Naive thymus-derived CD4-positive, alpha-beta T cell (primary cell): ENCODE results near the gene EPB41L3. TPM values are rescaled to one million over a fixed set of nuclear protein-coding genes. Genes with fewer than 3 reads are reported as not detected.

Source experiments
- ATAC-seq: fragments of 150-1000 bp; cut with Tn5 transposase; 2 replicates; pipeline ENCODE4 v1.10.0; 2021; ENCODE audit warnings: mild to moderate bottlenecking, moderate library complexity
- CTCF ChIA-PET: fragments of 350-600 bp; sonication (Branson Sonifier 250); formaldehyde crosslinking; loops from one replicate; lab custom pipeline; 2021; ENCODE audit warnings: antibody characterized with exemption; lab: Charles Lee
- POLR2A ChIA-PET: fragments of 350-600 bp; sonication (Branson Sonifier 250); formaldehyde crosslinking; loops from one replicate; lab custom pipeline; 2021; ENCODE audit warnings: antibody characterized with exemption, inconsistent platforms; lab: Charles Lee
- DNase-seq, 9 donors: peaks; one replicate each; pipeline versions ENCODE4 v3.0.0 to v3.0.0-alpha.2; 2020 to 2022; ENCODE audit warnings: mixed read lengths in 1 of 9
- H3K27ac ChIP-seq: one replicate; pipeline ENCODE4 v1.7.0; 2013; ENCODE audit warnings: mild to moderate bottlenecking, low read depth, low read length, moderate library complexity
- H3K27me3 ChIP-seq, 2 donors: one replicate each; pipeline ENCODE4 v1.7.0; 2013; ENCODE audit warnings: low read length in 2 of 2, mild to moderate bottlenecking in 2 of 2, moderate library complexity in 2 of 2; ENCODE audit not compliant: control insufficient read depth in 2 of 2, insufficient read depth in 2 of 2
- H3K36me3 ChIP-seq, 3 experiments: 1 replicate in 2 of 3; 2 replicates in 1 of 3; pipeline ENCODE4 v1.7.0; 2013; ENCODE audit warnings: low read length in 3 of 3, mild to moderate bottlenecking in 3 of 3, moderate library complexity in 1 of 3; ENCODE audit not compliant: insufficient read depth in 3 of 3, control insufficient read depth in 2 of 3
- H3K4me1 ChIP-seq, 2 donors: one replicate each; pipeline ENCODE4 v1.7.0; 2013; ENCODE audit warnings: low read length in 2 of 2, mild to moderate bottlenecking in 2 of 2, moderate library complexity in 1 of 2; ENCODE audit not compliant: control insufficient read depth in 2 of 2, insufficient read depth in 2 of 2
- H3K4me3 ChIP-seq: 2 replicates; pipeline ENCODE4 v1.7.0; 2013; ENCODE audit warnings: mild to moderate bottlenecking, low read length
- H3K9me3 ChIP-seq, 3 experiments: 1 replicate in 2 of 3; 2 replicates in 1 of 3; pipeline ENCODE4 v1.7.0; 2013; ENCODE audit warnings: low read length in 3 of 3; ENCODE audit not compliant: control insufficient read depth in 2 of 3
- H3K27ac Mint-ChIP-seq, 9 donors: one replicate each; pipeline ENCODE4 v1.8.0; 2020 to 2022; ENCODE audit warnings: mixed read lengths in 9 of 9, mild to moderate bottlenecking in 8 of 9, moderate library complexity in 5 of 9, inconsistent platforms in 2 of 9
- H3K27me3 Mint-ChIP-seq, 5 donors: one replicate each; pipeline ENCODE4 v1.8.0; 2021 to 2022; ENCODE audit warnings: mixed read lengths in 5 of 5, mild to moderate bottlenecking in 1 of 5
- H3K36me3 Mint-ChIP-seq, 5 donors: one replicate each; pipeline ENCODE4 v1.8.0; 2020 to 2022; ENCODE audit warnings: mixed read lengths in 5 of 5, mild to moderate bottlenecking in 3 of 5, inconsistent platforms in 1 of 5
- H3K4me1 Mint-ChIP-seq, 7 donors: one replicate each; pipeline ENCODE4 v1.8.0; 2020 to 2022; ENCODE audit warnings: mixed read lengths in 7 of 7, mild to moderate bottlenecking in 3 of 7, inconsistent platforms in 1 of 7
- H3K4me3 Mint-ChIP-seq, 10 donors: one replicate each; pipeline ENCODE4 v1.8.0; 2020 to 2022; ENCODE audit warnings: mild to moderate bottlenecking in 10 of 10, mixed read lengths in 10 of 10, moderate library complexity in 6 of 10, inconsistent platforms in 2 of 10
- H3K9me3 Mint-ChIP-seq, 11 donors: one replicate each; pipeline ENCODE4 v1.8.0; 2020 to 2022; ENCODE audit warnings: mixed read lengths in 11 of 11, mild to moderate bottlenecking in 4 of 11, inconsistent platforms in 1 of 11, moderate library complexity in 1 of 11
- intact Hi-C, 2 donors: fragments of 100-400 bp; cut with micrococcal nuclease; formaldehyde crosslinking; loops; one replicate each; pipeline ENCODE4 v1.15.1; 2023
- polyA plus RNA-seq, 2 donors: library from polyadenylated mRNA; unstranded; fragments of 300-500 nt; fragmentation: Illumina TruSeq; gene quantifications; one replicate each; pipeline ENCODE4 v1.2.3, GENCODE V29; 2021
- total RNA-seq, 6 experiments: library from RNA in 5 of 6; stranded (reverse) in 5 of 6; gene quantifications; 1 replicate in 5 of 6; 2 replicates in 1 of 6; pipeline ENCODE4 v1.2.3 and lab custom pipeline; 2021 to 2026

EPB41L3 gene
- total and polyA plus RNA-seq, 7 experiments from 2014 or later: 1.5 to 35.5 (median 12.5) TPM

DNA sequence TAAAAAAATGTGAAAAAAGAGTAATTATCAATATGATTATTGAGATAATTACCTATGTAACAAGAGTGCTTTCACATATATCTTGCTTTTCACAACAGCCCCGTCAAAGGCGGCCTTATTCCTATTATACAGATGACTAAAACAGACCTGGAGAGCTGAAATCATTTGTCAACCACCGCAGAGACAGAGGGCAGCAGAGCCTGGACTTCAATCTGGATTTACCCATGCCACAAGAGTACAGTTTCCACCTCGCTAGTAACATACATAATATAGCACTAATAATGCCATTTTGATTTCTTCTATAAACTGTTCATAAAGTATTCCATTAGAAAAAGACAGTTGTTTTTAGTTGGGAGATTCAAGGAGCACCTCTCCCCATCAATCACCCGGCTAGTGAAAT, 121.8 kb downstream of the EPB41L3 start:
- peaks cover 0 to 3% of the 10 kb centered on the region in 2 donors for H3K27me3 ChIP-seq
- H3K4me1 Mint-ChIP-seq: peaks cover 0 to 11% (median 3%) of the 10 kb centered on the region in 7 donors
- H3K9me3 Mint-ChIP-seq: no peaks in the 10 kb centered on the region
- ChIA-PET POLR2A (no interaction called here), CTCF (interaction anchor here (0.8 to 1.0 kb wide), 2 partner anchors 25 to 358 kb away, joined by 3 read pairs; no protein-coding TSS in a partner anchor)
- ATAC-seq (no peak), DNase-seq (no peak)
- no peak overlapping the region for H3K27ac Mint-ChIP-seq
- no peaks in the 10 kb centered on the region for H3K9me3 ChIP-seq
- no peak overlapping the region for H3K4me3 ChIP-seq
- no peaks in the 10 kb centered on the region for H3K4me1 ChIP-seq
- H3K36me3 ChIP-seq: no peaks in the 10 kb centered on the region
- H3K27me3 Mint-ChIP-seq: peaks cover 0 to 13% (median 9%) of the 10 kb centered on the region in 5 donors
- no peak overlapping the region for H3K4me3 Mint-ChIP-seq
- intact Hi-C loops: loop anchor here in 1 of 2 donors (10.0 kb wide), 2 partner anchors 127 to 213 kb away; partner anchors contain the start of gene ZBTB14
- no peak overlapping the region for H3K27ac ChIP-seq
- H3K36me3 Mint-ChIP-seq: peaks cover 0 to 6% (median 0%) of the 10 kb centered on the region in 5 donors

DNA sequence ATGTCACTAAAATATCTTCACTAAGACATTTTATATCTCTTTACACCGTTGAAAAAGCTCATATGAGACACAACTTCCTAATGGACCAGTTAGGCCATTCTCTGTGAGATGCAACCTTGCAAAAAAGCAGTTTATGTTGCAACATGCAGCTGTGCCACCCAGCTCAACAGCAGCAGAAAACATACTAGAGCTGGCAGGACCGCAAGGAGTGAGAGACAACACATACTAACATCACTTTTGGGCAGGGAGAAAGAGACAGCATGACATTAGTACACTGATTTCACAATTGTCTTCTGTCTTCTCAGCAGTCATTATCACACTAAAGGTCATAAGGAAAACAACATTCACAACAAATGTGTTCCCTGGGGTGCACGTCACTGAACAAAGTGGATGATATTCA, 122.9 kb downstream of the EPB41L3 start:
- H3K4me1 ChIP-seq: no peaks in the 10 kb centered on the region
- ChIA-PET CTCF (interaction anchor here (1.0 kb wide), 1 partner anchor 27 kb away, joined by 3 read pairs; no protein-coding TSS in a partner anchor), POLR2A (interaction anchor here (0.7 kb wide), 1 partner anchor 276 kb away, joined by 3 read pairs; no protein-coding TSS in a partner anchor)
- ATAC-seq: no peak
- H3K27me3 ChIP-seq: peaks cover 0 to 3% of the 10 kb centered on the region in 2 donors
- no peak for DNase-seq
- intact Hi-C loops: loop anchor here in 1 of 2 donors (10.0 kb wide), 2 partner anchors 126 to 214 kb away; partner anchors contain the start of gene ZBTB14
- H3K36me3 ChIP-seq: no peaks in the 10 kb centered on the region
- no peak overlapping the region for H3K4me3 ChIP-seq
- Mint-ChIP-seq H3K27me3 (peaks cover 0 to 9% (median 9%) of the 10 kb centered on the region in 5 donors), H3K9me3 (no peaks in the 10 kb centered on the region), H3K4me1 (peaks cover 0 to 8% (median 3%) of the 10 kb centered on the region in 7 donors), H3K27ac (no peak overlapping the region), H3K36me3 (peaks cover 0 to 6% (median 0%) of the 10 kb centered on the region in 5 donors), H3K4me3 (no peak overlapping the region)
- H3K9me3 ChIP-seq: no peaks in the 10 kb centered on the region
- no peak overlapping the region for H3K27ac ChIP-seq

DNA sequence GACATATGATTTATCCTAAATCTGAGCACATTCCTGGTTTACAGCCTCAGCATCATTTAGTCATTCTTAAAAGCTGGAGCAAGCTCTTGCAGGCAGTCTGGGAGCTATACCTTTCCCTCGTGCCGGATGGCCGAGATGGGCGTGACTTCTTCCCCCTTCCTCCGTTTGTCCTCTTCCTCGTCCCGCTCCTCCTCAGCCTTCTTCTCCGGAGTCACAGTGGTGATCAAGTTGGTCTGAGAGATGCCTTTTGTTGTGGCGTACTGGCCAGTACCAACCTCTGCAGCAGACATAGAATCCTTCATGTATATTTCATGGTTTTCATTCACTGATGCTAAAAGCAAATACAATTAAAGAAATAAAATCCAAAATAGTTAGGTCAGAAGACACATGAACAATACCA, 124.2 kb downstream of the EPB41L3 start:
- H3K27ac ChIP-seq: no peak overlapping the region
- H3K36me3 Mint-ChIP-seq: peaks cover 0 to 6% (median 0%) of the 10 kb centered on the region in 5 donors
- intact Hi-C loops: no loop called here

DNA sequence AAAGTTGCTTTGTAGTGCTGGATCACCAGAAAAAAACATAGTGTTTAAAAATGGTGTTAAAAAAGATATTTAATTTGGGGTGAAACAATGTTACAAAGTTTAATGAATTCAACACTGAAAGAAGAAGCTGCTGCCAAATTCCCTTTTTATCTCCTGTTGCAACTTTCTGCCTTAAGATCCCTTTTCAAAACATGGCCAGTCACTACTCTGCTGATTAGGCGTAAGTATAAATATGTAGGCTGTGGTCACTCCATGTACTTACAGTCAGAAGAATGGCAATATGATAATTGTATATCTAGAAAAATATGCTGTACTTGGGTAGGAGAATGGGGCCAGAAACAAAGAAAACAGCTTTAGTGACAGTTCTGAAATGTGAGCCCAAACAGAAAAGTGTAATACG, 124.8 kb downstream of the EPB41L3 start:
- Mint-ChIP-seq H3K27me3 (peaks cover 0 to 15% (median 9%) of the 10 kb centered on the region in 5 donors), H3K27ac (no peak overlapping the region), H3K4me1 (no peaks in the 10 kb centered on the region), H3K36me3 (peaks cover 0 to 6% (median 0%) of the 10 kb centered on the region in 5 donors), H3K9me3 (no peaks in the 10 kb centered on the region), H3K4me3 (no peak overlapping the region)
- no peaks in the 10 kb centered on the region for H3K9me3 ChIP-seq
- ChIA-PET CTCF (no interaction called here), POLR2A (no interaction called here)
- H3K36me3 ChIP-seq: no peaks in the 10 kb centered on the region
- DNase-seq: no peak
- no peaks in the 10 kb centered on the region for H3K4me1 ChIP-seq
- no peak overlapping the region for H3K27ac ChIP-seq
- no peak for ATAC-seq
- peaks cover 0 to 3% of the 10 kb centered on the region in 2 donors for H3K27me3 ChIP-seq
- intact Hi-C loops: no loop called here
- H3K4me3 ChIP-seq: no peak overlapping the region

More for the DNA sequence above, 124.2 kb downstream of the EPB41L3 start:
- no peaks in the 10 kb centered on the region for H3K9me3 ChIP-seq
- H3K36me3 ChIP-seq: no peaks in the 10 kb centered on the region
- POLR2A ChIA-PET: no interaction called here
- no peak for ATAC-seq
- Mint-ChIP-seq H3K27me3 (peaks cover 0 to 15% (median 9%) of the 10 kb centered on the region in 5 donors), H3K27ac (no peak overlapping the region), H3K4me3 (no peak overlapping the region), H3K4me1 (peaks cover 0 to under 1% (median 0%) of the 10 kb centered on the region in 7 donors), H3K9me3 (no peaks in the 10 kb centered on the region)
- no peak for DNase-seq
- H3K27me3 ChIP-seq: peaks cover 0 to 3% of the 10 kb centered on the region in 2 donors
- CTCF ChIA-PET: no interaction called here
- no peak overlapping the region for H3K4me3 ChIP-seq
- H3K4me1 ChIP-seq: no peaks in the 10 kb centered on the region

DNA sequence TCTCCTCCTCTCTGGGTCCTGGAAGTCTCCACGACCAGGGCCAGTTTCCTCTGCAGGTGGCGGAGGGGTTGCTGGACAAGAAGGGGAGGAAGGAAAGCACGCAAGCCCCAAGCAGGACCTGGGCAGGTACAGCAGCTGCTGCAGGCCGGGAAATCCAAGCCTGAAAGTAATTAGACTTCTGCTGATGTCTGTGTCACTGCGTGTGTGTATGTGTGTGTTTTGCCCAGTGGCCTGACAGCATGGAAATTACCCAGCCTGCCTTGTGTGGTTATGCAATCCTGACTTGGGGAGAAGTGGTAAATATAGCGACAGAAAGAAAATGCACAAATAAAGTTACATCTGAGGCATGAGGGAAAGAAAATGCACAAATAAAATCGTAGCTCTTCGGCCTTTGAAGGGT, 126.5 kb downstream of the EPB41L3 start:
- no peak for ATAC-seq
- no peaks in the 10 kb centered on the region for H3K4me1 ChIP-seq
- peaks cover 0 to 3% of the 10 kb centered on the region in 2 donors for H3K27me3 ChIP-seq
- H3K36me3 ChIP-seq: no peaks in the 10 kb centered on the region
- H3K4me3 ChIP-seq: no peak overlapping the region
- no peak for DNase-seq
- H3K36me3 Mint-ChIP-seq: peaks cover 0 to 6% (median 0%) of the 10 kb centered on the region in 5 donors
- no peak overlapping the region for H3K4me3 Mint-ChIP-seq
- H3K27ac Mint-ChIP-seq: no peak overlapping the region
- H3K4me1 Mint-ChIP-seq: no peaks in the 10 kb centered on the region
- H3K9me3 ChIP-seq: no peaks in the 10 kb centered on the region
- POLR2A ChIA-PET: no interaction called here
- H3K27me3 Mint-ChIP-seq: peaks cover 0 to 15% (median 5%) of the 10 kb centered on the region in 5 donors
- intact Hi-C loops: no loop called here
- CTCF ChIA-PET: interaction anchor here (0.6 kb wide), 1 partner anchor 1759 kb away, joined by 3 read pairs; no protein-coding TSS in a partner anchor
- H3K27ac ChIP-seq: no peak overlapping the region
- H3K9me3 Mint-ChIP-seq: no peaks in the 10 kb centered on the region

DNA sequence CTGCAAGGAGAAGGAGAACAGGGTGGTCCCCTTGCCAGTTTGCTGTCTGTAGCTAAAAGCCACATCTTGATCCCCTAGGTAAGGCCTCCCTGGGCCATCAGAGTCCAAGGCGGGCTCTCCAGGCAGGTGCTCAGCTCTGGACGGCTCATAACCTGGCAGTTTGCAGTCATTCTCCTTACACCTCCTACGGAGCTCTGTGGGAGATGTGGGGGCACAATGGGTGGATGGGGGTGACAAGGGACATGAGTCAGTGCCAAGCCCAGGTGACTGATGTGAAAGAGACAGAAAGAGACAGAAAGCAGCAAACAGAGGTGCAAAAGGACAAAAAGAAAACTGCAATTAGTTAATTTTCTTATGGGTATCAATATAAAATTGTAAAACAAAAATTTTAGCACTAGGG, 127.7 kb downstream of the EPB41L3 start:
- Histone ChIP-seq H3K9me3 (no peaks in the 10 kb centered on the region), H3K4me1 (no peaks in the 10 kb centered on the region), H3K27me3 (peaks cover 0 to 3% of the 10 kb centered on the region in 2 donors), H3K4me3 (no peak overlapping the region), H3K27ac (no peak overlapping the region), H3K36me3 (no peaks in the 10 kb centered on the region)
- CTCF ChIA-PET: no interaction called here
- POLR2A ChIA-PET: interaction anchor here (0.6 kb wide), 1 partner anchor 1079 kb away, joined by 3 read pairs; no protein-coding TSS in a partner anchor
- H3K9me3 Mint-ChIP-seq: no peaks in the 10 kb centered on the region
- H3K36me3 Mint-ChIP-seq: peaks cover 0 to 6% (median 0%) of the 10 kb centered on the region in 5 donors
- intact Hi-C loops: no loop called here
- H3K4me1 Mint-ChIP-seq: no peaks in the 10 kb centered on the region
- no peak overlapping the region for H3K4me3 Mint-ChIP-seq
- no peak overlapping the region for H3K27ac Mint-ChIP-seq
- H3K27me3 Mint-ChIP-seq: peaks cover 0 to 15% (median 5%) of the 10 kb centered on the region in 5 donors
- no peak for DNase-seq
- no peak for ATAC-seq

DNA sequence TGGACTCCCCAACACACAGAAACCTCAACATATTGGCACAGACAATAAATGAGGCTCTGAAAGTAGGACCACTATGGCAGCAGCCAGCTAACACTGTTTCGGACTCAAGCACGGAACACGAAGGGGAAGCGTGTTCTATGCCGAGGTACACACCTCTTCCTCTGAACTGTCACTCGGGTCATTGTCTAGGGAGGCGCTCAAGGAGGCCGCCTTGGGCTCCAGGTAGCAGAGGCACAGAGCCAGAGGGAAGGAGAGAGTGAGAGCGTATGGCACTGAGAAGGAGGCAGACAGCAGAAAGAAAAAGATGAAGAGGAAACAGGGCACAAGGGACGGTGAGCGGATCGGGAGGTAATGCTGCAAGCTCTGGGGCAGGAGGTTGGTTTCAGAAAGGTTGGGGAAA, 128.1 kb downstream of the EPB41L3 start:
- ChIA-PET POLR2A (no interaction called here), CTCF (no interaction called here)
- no peaks in the 10 kb centered on the region for H3K4me1 Mint-ChIP-seq
- Histone ChIP-seq H3K27ac (no peak overlapping the region), H3K4me3 (no peak overlapping the region), H3K27me3 (peaks cover 0 to 3% of the 10 kb centered on the region in 2 donors), H3K9me3 (no peaks in the 10 kb centered on the region), H3K36me3 (no peaks in the 10 kb centered on the region), H3K4me1 (no peaks in the 10 kb centered on the region)
- ATAC-seq (no peak), DNase-seq (no peak)
- intact Hi-C loops: no loop called here
- H3K9me3 Mint-ChIP-seq: no peaks in the 10 kb centered on the region
- peaks cover 0 to 6% (median 0%) of the 10 kb centered on the region in 5 donors for H3K36me3 Mint-ChIP-seq
- no peak overlapping the region for H3K4me3 Mint-ChIP-seq
- H3K27me3 Mint-ChIP-seq: peaks cover 0 to 15% (median 5%) of the 10 kb centered on the region in 5 donors
- no peak overlapping the region for H3K27ac Mint-ChIP-seq
